IMR-90 (cell line): ENCODE measurements around the gene TRAT1. TPM values are rescaled to one million over a fixed set of nuclear protein-coding genes. Genes with fewer than 3 reads are reported as not detected.

Experiments used
- ATAC-seq: fragments of 200-7000 bp; cut with Tn5 transposase; 2 replicates; pipeline ENCODE4 v1.9.1; 2020; ENCODE audit warnings: low read depth, mild to moderate bottlenecking, moderate library complexity
- BruUV-seq: library from RNA; stranded (reverse); fragments of 400-500 nt; replicated peaks from 2 replicates; lab custom pipeline; 2021; lab: Mats Ljungman, UMichigan
- CTCF ChIA-PET: fragments of 300-600 bp; formaldehyde crosslinking; extraction: SDS; loops from one replicate; lab custom pipeline; 2021; ENCODE audit warnings: antibody characterized with exemption; lab: Yijun Ruan, JAX
- POLR2A ChIA-PET: fragments of 300-600 bp; sonication (Branson Sonifier 250); formaldehyde crosslinking; loops from one replicate; lab custom pipeline; 2022; ENCODE audit warnings: antibody characterized with exemption; ENCODE audit not compliant: unreplicated experiment; lab: Charles Lee
- DNase-seq: peaks from one replicate; pipeline ENCODE4 v3.0.0; 2013
- H2AFZ ChIP-seq: replicated peaks from 2 replicates; pipeline ENCODE3; 2013; ENCODE audit warnings: low read length, mild to moderate bottlenecking; ENCODE audit not compliant: poor library complexity
- H2AK5ac ChIP-seq: 2 replicates; pipeline ENCODE4 v1.6.1; 2013; ENCODE audit warnings: low read depth, low read length, inconsistent platforms
- H2AK9ac ChIP-seq: replicated peaks from 2 replicates; pipeline ENCODE3; 2013; ENCODE audit warnings: mild to moderate bottlenecking, low read depth, low read length, moderate library complexity; ENCODE audit not compliant: poor library complexity
- H2BK120ac ChIP-seq: 2 replicates; pipeline ENCODE4 v1.6.1; 2013; ENCODE audit warnings: low read depth, low read length, inconsistent platforms
- H2BK15ac ChIP-seq: 3 replicates; pipeline ENCODE4 v1.6.1; 2013; ENCODE audit warnings: low read depth, low read length, inconsistent platforms
- H2BK20ac ChIP-seq: 2 replicates; pipeline ENCODE4 v1.6.1; 2013; ENCODE audit warnings: low read depth, mild to moderate bottlenecking, inconsistent platforms, low read length, moderate library complexity
- H2BK5ac ChIP-seq: 2 replicates; pipeline ENCODE4 v1.6.1; 2013; ENCODE audit warnings: mild to moderate bottlenecking, low read depth, low read length, inconsistent platforms; ENCODE audit not compliant: poor library complexity, severe bottlenecking
- H3K14ac ChIP-seq: replicated peaks from 2 replicates; pipeline ENCODE4 v1.6.1; 2013; ENCODE audit warnings: low read depth, low read length, inconsistent platforms
- H3K18ac ChIP-seq: 2 replicates; pipeline ENCODE4 v1.6.1; 2013; ENCODE audit warnings: low read depth, low read length, control low read depth
- H3K23ac ChIP-seq: 2 replicates; pipeline ENCODE4 v1.6.1; 2013; ENCODE audit warnings: low read depth, low read length, inconsistent platforms
- H3K27ac ChIP-seq: 2 replicates; pipeline ENCODE4 v1.5.1; 2013; ENCODE audit warnings: mild to moderate bottlenecking, control low read depth, low read length; ENCODE audit not compliant: insufficient read depth
- H3K27me3 ChIP-seq: 2 replicates; pipeline ENCODE4 v1.6.1; 2013; ENCODE audit warnings: low read length; ENCODE audit not compliant: control insufficient read depth, insufficient read depth
- H3K36me3 ChIP-seq: 2 replicates; pipeline ENCODE4 v1.6.1; 2013; ENCODE audit warnings: low read length, mixed read lengths; ENCODE audit not compliant: control insufficient read depth, insufficient read depth
- H3K4ac ChIP-seq: 2 replicates; pipeline ENCODE4 v1.6.1; 2013; ENCODE audit warnings: low read depth, low read length, inconsistent platforms
- H3K4me1 ChIP-seq: 2 replicates; pipeline ENCODE4 v1.6.1; 2013; ENCODE audit warnings: low read length, mixed read lengths; ENCODE audit not compliant: control insufficient read depth, insufficient read depth
- H3K4me2 ChIP-seq: 2 replicates; pipeline ENCODE4 v1.6.1; 2013; ENCODE audit warnings: low read depth, mild to moderate bottlenecking, control low read depth, low read length, moderate library complexity
- H3K4me3 ChIP-seq: 2 replicates; pipeline ENCODE4 v1.5.1; 2013; ENCODE audit warnings: low read depth, mild to moderate bottlenecking, control low read depth, low read length, moderate library complexity; ENCODE audit not compliant: insufficient read depth
- H3K56ac ChIP-seq: 2 replicates; pipeline ENCODE4 v1.6.1; 2013; ENCODE audit warnings: low read length, inconsistent platforms; ENCODE audit not compliant: insufficient read depth; ENCODE audit errors: extremely low read depth
- H3K79me1 ChIP-seq, 2 experiments: 2 replicates each; pipeline ENCODE4 v1.6.1; 2013; ENCODE audit warnings: low read length in 2 of 2, inconsistent platforms in 1 of 2, low read depth in 1 of 2
- H3K9ac ChIP-seq: 2 replicates; pipeline ENCODE4 v1.6.1; 2013; ENCODE audit warnings: low read depth, low read length, control low read depth
- H3K9me1 ChIP-seq: 2 replicates; pipeline ENCODE4 v1.6.1; 2013; ENCODE audit warnings: low read length, inconsistent platforms; ENCODE audit not compliant: insufficient read depth
- H3K9me3 ChIP-seq: 2 replicates; pipeline ENCODE4 v1.6.1; 2013; ENCODE audit warnings: low read length; ENCODE audit not compliant: control insufficient read depth, insufficient read depth
- H4K20me1 ChIP-seq: 2 replicates; pipeline ENCODE4 v1.6.1; 2013; ENCODE audit warnings: low read length, inconsistent platforms; ENCODE audit not compliant: insufficient read depth
- H4K5ac ChIP-seq: 2 replicates; pipeline ENCODE4 v1.6.1; 2013; ENCODE audit warnings: mild to moderate bottlenecking, low read depth, low read length, control low read depth
- H4K8ac ChIP-seq, 2 experiments: 2 replicates each; pipeline ENCODE4 v1.6.1; 2013; ENCODE audit warnings: low read depth in 2 of 2, low read length in 2 of 2, control low read depth in 1 of 2, inconsistent platforms in 1 of 2
- H4K91ac ChIP-seq: 2 replicates; pipeline ENCODE4 v1.6.1; 2013; ENCODE audit warnings: low read depth, low read length, inconsistent platforms; ENCODE audit not compliant: insufficient read depth
- CEBPB ChIP-seq: IDR thresholded peaks from 2 replicates; pipeline ENCODE4 v1.6.1; 2012; ENCODE audit warnings: low read depth, low read length, improper control_type of control experiment
- POLR2A ChIP-seq: IDR thresholded peaks from 2 replicates; pipeline ENCODE4 v1.6.1; 2012; ENCODE audit warnings: mild to moderate bottlenecking, low read depth, low read length
- WGBS, 2 experiments: methylation state at CpG; one replicate each; pipeline versions ENCODE4 v1.1.5 to v1.1.7; 2013; ENCODE audit warnings: missing lambda C conversion rate in 2 of 2; ENCODE audit not compliant: insufficient read length in 1 of 2; ENCODE audit errors: extremely low coverage in 2 of 2; 5-methylcytosine and 5-hydroxymethylcytosine counted together
- dilution Hi-C: fragments of 300-500 bp; cut with HindIII; formaldehyde crosslinking; loops from one replicate; pipeline ENCODE4 v1.14.3; 2018; ENCODE audit warnings: low sequenced_read_pairs; ENCODE audit not compliant: unreplicated experiment
- in situ Hi-C: fragments of 300-500 bp; cut with MboI; formaldehyde crosslinking; loops from 3 replicates; pipeline ENCODE4 v1.14.3; 2019; ENCODE audit warnings: low sequenced_read_pairs, inconsistent platforms, mixed read lengths
- intact Hi-C: fragments of 100-400 bp; cut with micrococcal nuclease; formaldehyde crosslinking; loops from 2 replicates; pipeline ENCODE4 v1.10.0; 2022
- polyA plus RNA-seq, 3 experiments: library from polyadenylated mRNA; depleted of rRNA; stranded (reverse); fragments of >200 nt; gene quantifications; 2 replicates each; pipeline ENCODE4 v1.2.3, GENCODE V29; 2012; ENCODE audit warnings: low replicate concordance in 1 of 3
- total RNA-seq: library from RNA; depleted of rRNA; stranded (reverse); fragments of >200 nt; gene quantifications from 2 replicates; pipeline ENCODE4 v1.2.3, GENCODE V29; 2012

Gene TRAT1
- total and polyA plus RNA-seq, 2 of the 4 experiments (the other 2 are of a cell fraction), result not detected

- H3K36me3 ChIP-seq, result no peaks in the 10 kb centered on the region
- no TSS peak for BruUV-seq
- no peak overlapping the region for H3K4me3 ChIP-seq
- no peak overlapping the region for H3K4me2 ChIP-seq
- H2BK5ac ChIP-seq, result no peak overlapping the region
- H3K27me3 ChIP-seq, result no peaks in the 10 kb centered on the region
- no peak overlapping the region for H4K5ac ChIP-seq
- ATAC-seq (no peak), DNase-seq (no peak)
- no peaks in the 10 kb centered on the region for H3K9me1 ChIP-seq
- H2AK9ac ChIP-seq, result no peak overlapping the region
- H3K14ac ChIP-seq, result no peak overlapping the region
- H4K20me1 ChIP-seq, result no peaks in the 10 kb centered on the region
- H3K79me1 ChIP-seq, result no peaks in the 10 kb centered on the region
- no peak overlapping the region for H3K27ac ChIP-seq
- H3K23ac ChIP-seq, result no peak overlapping the region
- no peak overlapping the region for H4K91ac ChIP-seq
- H3K56ac ChIP-seq, result no peak overlapping the region
- H2BK20ac ChIP-seq, result no peak overlapping the region
- in situ Hi-C loops, result loop anchor here (25.0 kb wide), 1 partner anchor 111 kb away; no protein-coding TSS in a partner anchor
- TF ChIP-seq POLR2A, result no peak
- no peak for TF ChIP-seq CEBPB
- intact Hi-C loops, result no loop called here
- no peak overlapping the region for H3K4ac ChIP-seq
- no peak overlapping the region for H4K8ac ChIP-seq
- no peak overlapping the region for H3K18ac ChIP-seq
- ChIA-PET CTCF (interaction anchor here (1.7 kb wide), 1 partner anchor 17 kb away, joined by 5 read pairs; no protein-coding TSS in a partner anchor), POLR2A (no interaction called here)
- no peak overlapping the region for H2BK120ac ChIP-seq
- WGBS, 2 experiments, result no CpG with 5 or more reads among the region's 3 CpGs
- dilution Hi-C loops, result no loop called here
- no peak overlapping the region for H2AFZ ChIP-seq
- no peak overlapping the region for H3K9ac ChIP-seq
- H2BK15ac ChIP-seq, result no peak overlapping the region
- H2AK5ac ChIP-seq, result no peak overlapping the region
- no peaks in the 10 kb centered on the region for H3K9me3 ChIP-seq
- no peaks in the 10 kb centered on the region for H3K4me1 ChIP-seq
Measured at GRCh38 chr3:108897883-108898282, 75.3 kb downstream of the TRAT1 start.
